ENCODE results near the gene TRANK1. TPM values are rescaled to one million over a fixed set of nuclear protein-coding genes. Genes with fewer than 3 reads are reported as not detected.
A peak's percentile ranks its signal among the peaks of the same experiment; 100 is the strongest.
"Not testable (repeated sequence)": the region's sequence is repeated elsewhere in the genome, so short reads cannot be mapped to it uniquely, and the experiment has no call there.

Gene TRANK1
- total RNA-seq, 1 donor from 2014 or later, result 0.51 TPM

- Mint-ChIP-seq H3K27me3 (ENCODE audit: unreplicated experiment) (peaks cover 2% of the 10 kb centered on the region), H3K4me1 (ENCODE audit: low read depth, unreplicated experiment) (peaks cover 7% of the 10 kb centered on the region), H3K9me3 (ENCODE audit: unreplicated experiment) (no peaks in the 10 kb centered on the region), H3K4me3 (ENCODE audit: unreplicated experiment) (no peak overlapping the region), H3K27ac (ENCODE audit: unreplicated experiment) (no peak overlapping the region), H3K36me3 (ENCODE audit: unreplicated experiment) (no peaks in the 10 kb centered on the region)
- TF ChIP-seq CTCF (IDR thresholded peaks at IDR 0.05; ENCODE audit: partially characterized antibody, unreplicated experiment), result no peak
- no peak for DNase-seq
Observed at GRCh38 chr3:36965440-36965839, 20.6 kb upstream of the TRANK1 start.

GRCh38 chr3:36964817-36965216 lies 20.0 kb upstream of the TRANK1 start:
- H3K27me3 Mint-ChIP-seq (ENCODE audit: unreplicated experiment), result peaks cover 2% of the 10 kb centered on the region
- no peaks in the 10 kb centered on the region for H3K9me3 Mint-ChIP-seq (ENCODE audit: unreplicated experiment)
- H3K27ac Mint-ChIP-seq (ENCODE audit: unreplicated experiment), result no peak overlapping the region
- no peak for DNase-seq
- H3K36me3 Mint-ChIP-seq (ENCODE audit: unreplicated experiment), result no peaks in the 10 kb centered on the region
- TF ChIP-seq CTCF (IDR thresholded peaks at IDR 0.05; ENCODE audit: partially characterized antibody, unreplicated experiment), result no peak
- peaks cover 4% of the 10 kb centered on the region for H3K4me1 Mint-ChIP-seq (ENCODE audit: low read depth, unreplicated experiment)
- no peak overlapping the region for H3K4me3 Mint-ChIP-seq (ENCODE audit: unreplicated experiment)

GRCh38 chr3:36964331-36964730 lies 19.5 kb upstream of the TRANK1 start:
- Mint-ChIP-seq H3K27ac (ENCODE audit: unreplicated experiment) (no peak overlapping the region), H3K4me3 (ENCODE audit: unreplicated experiment) (no peak overlapping the region), H3K9me3 (ENCODE audit: unreplicated experiment) (no peaks in the 10 kb centered on the region), H3K4me1 (ENCODE audit: low read depth, unreplicated experiment) (peaks cover under 1% of the 10 kb centered on the region), H3K27me3 (ENCODE audit: unreplicated experiment) (peaks cover 2% of the 10 kb centered on the region), H3K36me3 (ENCODE audit: unreplicated experiment) (no peaks in the 10 kb centered on the region)
- DNase-seq, result no peak
- TF ChIP-seq CTCF (IDR thresholded peaks at IDR 0.05; ENCODE audit: partially characterized antibody, unreplicated experiment), result no peak

- H3K27me3 Mint-ChIP-seq (ENCODE audit: unreplicated experiment); H3K9me3 Mint-ChIP-seq (ENCODE audit: unreplicated experiment); H3K36me3 Mint-ChIP-seq (ENCODE audit: unreplicated experiment); H3K4me3 Mint-ChIP-seq (ENCODE audit: unreplicated experiment); DNase-seq; H3K4me1 Mint-ChIP-seq (ENCODE audit: low read depth, unreplicated experiment); H3K27ac Mint-ChIP-seq (ENCODE audit: unreplicated experiment): not testable (repeated sequence)
Observed at GRCh38 chr3:36963008-36963407, 18.2 kb upstream of the TRANK1 start.

- no peak overlapping the region for H3K27ac Mint-ChIP-seq (ENCODE audit: unreplicated experiment)
- DNase-seq, result no peak
- H3K4me1 Mint-ChIP-seq (ENCODE audit: low read depth, unreplicated experiment), result no peaks in the 10 kb centered on the region
- peak; percentile 37 for TF ChIP-seq CTCF (IDR thresholded peaks at IDR 0.05; ENCODE audit: partially characterized antibody, unreplicated experiment)
- H3K27me3 Mint-ChIP-seq (ENCODE audit: unreplicated experiment), result peaks cover 4% of the 10 kb centered on the region
- no peaks in the 10 kb centered on the region for H3K36me3 Mint-ChIP-seq (ENCODE audit: unreplicated experiment)
- H3K9me3 Mint-ChIP-seq (ENCODE audit: unreplicated experiment), result no peaks in the 10 kb centered on the region
- H3K4me3 Mint-ChIP-seq (ENCODE audit: unreplicated experiment), result no peak overlapping the region
Observed at GRCh38 chr3:36960502-36960901, 15.6 kb upstream of the TRANK1 start.

GRCh38 chr3:36959821-36960220 lies 15.0 kb upstream of the TRANK1 start:
- DNase-seq, result no peak
- TF ChIP-seq CTCF (IDR thresholded peaks at IDR 0.05; ENCODE audit: partially characterized antibody, unreplicated experiment), result no peak
- peaks cover 4% of the 10 kb centered on the region for H3K27me3 Mint-ChIP-seq (ENCODE audit: unreplicated experiment)
- no peaks in the 10 kb centered on the region for H3K9me3 Mint-ChIP-seq (ENCODE audit: unreplicated experiment)
- H3K36me3 Mint-ChIP-seq (ENCODE audit: unreplicated experiment), result no peaks in the 10 kb centered on the region
- no peak overlapping the region for H3K27ac Mint-ChIP-seq (ENCODE audit: unreplicated experiment)
- H3K4me3 Mint-ChIP-seq (ENCODE audit: unreplicated experiment), result no peak overlapping the region
- no peaks in the 10 kb centered on the region for H3K4me1 Mint-ChIP-seq (ENCODE audit: low read depth, unreplicated experiment)

Measured in glutamatergic neuron (in vitro differentiated cells).